ENCODE measurements around the gene PHAF1.

GRCh38 chr16:67197704-67198103 is 88.0 kb downstream of the PHAF1 start:
- TF ChIP-seq CTCF (IDR thresholded peaks at IDR 0.05) (no peak), REST (IDR thresholded peaks at IDR 0.05; ENCODE audit: insufficient read depth in 1 of 2, low read depth in 2 of 2, low read length in 1 of 2) (no peak)

Data from Panc1 (cell line).